PC-9 (cell line): Measurements from ENCODE around the gene MYL2. TPM values are rescaled to one million over a fixed set of nuclear protein-coding genes. Genes with fewer than 3 reads are reported as not detected.

Source experiments
- BruUV-seq: library from RNA; stranded (reverse); fragments of 400-500 nt; replicated peaks from 2 replicates; lab custom pipeline; 2021; lab: Mats Ljungman, UMichigan
- CTCF ChIA-PET: fragments of 300-600 bp; sonication (Branson Sonifier 250); formaldehyde crosslinking; loops from one replicate; lab custom pipeline; 2022; ENCODE audit warnings: antibody characterized with exemption; lab: Charles Lee
- POLR2A ChIA-PET: fragments of 300-600 bp; sonication (Branson Sonifier 250); formaldehyde crosslinking; loops from one replicate; lab custom pipeline; 2022; ENCODE audit warnings: antibody characterized with exemption; ENCODE audit not compliant: unreplicated experiment; lab: Charles Lee
- DNase-seq, 2 experiments: peaks; one replicate each; pipeline versions ENCODE4 v3.0.0 to v3.0.0-alpha.2; 2015 to 2022; ENCODE audit warnings: mixed read lengths in 1 of 2
- H2AFZ ChIP-seq: fragments of 200-600 bp; sonication (generic); 2 replicates; pipeline ENCODE4 v1.8.1; 2017; ENCODE audit warnings: antibody characterized with exemption
- H3F3A ChIP-seq: fragments of 200-600 bp; sonication (generic); 2 replicates; pipeline ENCODE4 v1.8.1; 2017; ENCODE audit warnings: antibody characterized with exemption, mild to moderate bottlenecking, low read depth; ENCODE audit not compliant: insufficient read depth
- H3K27ac ChIP-seq: fragments of 200-600 bp; sonication (generic); 2 replicates; pipeline ENCODE4 v1.6.1; 2016; ENCODE audit warnings: mixed run types
- H3K27me3 ChIP-seq: fragments of 200-600 bp; sonication (generic); 2 replicates; pipeline ENCODE4 v1.6.1; 2016; ENCODE audit warnings: low read depth, mixed run types; ENCODE audit not compliant: insufficient read depth
- H3K36me3 ChIP-seq: fragments of 200-600 bp; sonication (generic); 2 replicates; pipeline ENCODE4 v1.6.1; 2016; ENCODE audit warnings: low read depth, mixed run types
- H3K4me1 ChIP-seq: fragments of 200-600 bp; sonication (generic); replicated peaks from 2 replicates; pipeline ENCODE4 v1.6.1; 2016; ENCODE audit warnings: mixed run types; ENCODE audit not compliant: insufficient read depth
- H3K4me2 ChIP-seq: fragments of 200-600 bp; sonication (generic); 2 replicates; pipeline ENCODE4 v1.6.1; 2017; ENCODE audit warnings: mixed run types
- H3K4me3 ChIP-seq: fragments of 200-600 bp; sonication (generic); 2 replicates; pipeline ENCODE4 v1.6.1; 2016; ENCODE audit warnings: mixed run types
- H3K79me2 ChIP-seq: fragments of 200-600 bp; sonication (generic); 2 replicates; pipeline ENCODE4 v1.6.1; 2017; ENCODE audit warnings: low read depth, mixed run types
- H3K9me2 ChIP-seq: fragments of 200-600 bp; sonication (generic); 2 replicates; pipeline ENCODE4 v1.8.1; 2017; ENCODE audit warnings: mild to moderate bottlenecking; ENCODE audit not compliant: insufficient read depth
- H3K9me3 ChIP-seq: fragments of 200-600 bp; sonication (generic); 2 replicates; pipeline ENCODE4 v1.8.1; 2016; ENCODE audit warnings: low read depth; ENCODE audit not compliant: insufficient read depth
- H4K20me1 ChIP-seq: fragments of 200-600 bp; sonication (generic); 2 replicates; pipeline ENCODE4 v1.8.1; 2017; ENCODE audit not compliant: insufficient read depth
- CTCF ChIP-seq: fragments of 200-600 bp; sonication (generic); conservative IDR thresholded peaks from 2 replicates; pipeline ENCODE4 v1.6.1; 2017; ENCODE audit warnings: mixed run types, antibody characterized with exemption, mild to moderate bottlenecking, moderate library complexity
- EZH2 ChIP-seq: fragments of 200-600 bp; sonication (generic); IDR thresholded peaks from 2 replicates; pipeline ENCODE4 v1.8.0; 2017; ENCODE audit warnings: antibody characterized with exemption, low read depth
- intact Hi-C: fragments of 100-400 bp; cut with micrococcal nuclease; formaldehyde crosslinking; loops from one replicate; pipeline ENCODE4 v1.10.0; 2022; ENCODE audit not compliant: unreplicated experiment
- total RNA-seq: library from RNA; stranded (reverse); gene quantifications from 2 replicates; pipeline ENCODE4 v1.2.3, GENCODE V29; 2021

The MYL2 gene
- total RNA-seq, 1 experiment from 2014 or later = not detected

GRCh38 chr12:110872100-110872499 is 48.3 kb downstream of the MYL2 start:
- no peak overlapping the region for H3K27ac ChIP-seq
- no peaks in the 10 kb centered on the region for H3K79me2 ChIP-seq
- 0 out of 2 replicates have a peak, but pooled peaks cover 2% of the 10 kb centered on the region for H3K9me3 ChIP-seq
- H3K27me3 ChIP-seq = peaks cover 38% of the 10 kb centered on the region
- no peaks in the 10 kb centered on the region for H3K4me1 ChIP-seq
- H3K9me2 ChIP-seq = no peaks in the 10 kb centered on the region
- no peaks in the 10 kb centered on the region for H3F3A ChIP-seq
- no peak overlapping the region for H2AFZ ChIP-seq
- POLR2A ChIA-PET = no interaction called here
- intact Hi-C loops = no loop called here
- TF ChIP-seq CTCF (no peak), EZH2 (no peak)
- BruUV-seq = no TSS peak
- no peaks in the 10 kb centered on the region for H3K36me3 ChIP-seq
- H3K4me2 ChIP-seq = no peak overlapping the region
- no peaks in the 10 kb centered on the region for H4K20me1 ChIP-seq
- no peak overlapping the region for H3K4me3 ChIP-seq
- DNase-seq = no peak
- CTCF ChIA-PET = no interaction called here

DNA sequence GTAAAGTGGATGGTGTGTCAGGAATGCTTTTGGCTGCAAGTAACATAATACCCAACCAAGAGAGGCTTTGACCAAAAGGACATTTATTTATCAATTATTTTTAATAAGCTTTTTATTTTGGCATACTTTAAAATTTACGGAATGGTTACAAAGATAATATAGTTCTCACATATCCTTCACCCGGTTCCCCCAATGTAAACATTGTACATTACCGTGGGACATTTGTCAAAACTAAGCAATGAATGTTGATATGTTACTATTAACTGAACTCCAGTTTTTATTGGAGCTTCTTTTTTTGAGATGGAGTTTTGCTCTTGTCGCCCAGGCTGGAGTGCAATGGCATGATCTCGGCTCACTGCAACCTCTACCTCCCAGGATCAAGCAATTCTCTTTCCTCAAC is 50.6 kb downstream of the MYL2 start:
- Histone ChIP-seq H3K27me3 (peaks cover 39% of the 10 kb centered on the region), H3K4me3 (no peak overlapping the region), H3K4me2 (no peak overlapping the region), H2AFZ (no peak overlapping the region), H3K27ac (no peak overlapping the region), H3K79me2 (no peaks in the 10 kb centered on the region), H3F3A (no peaks in the 10 kb centered on the region), H3K36me3 (no peaks in the 10 kb centered on the region), H3K9me3 (0 out of 2 replicates have a peak, but pooled peaks cover 2% of the 10 kb centered on the region), H3K4me1 (no peaks in the 10 kb centered on the region), H4K20me1 (no peaks in the 10 kb centered on the region), H3K9me2 (no peaks in the 10 kb centered on the region)
- TF ChIP-seq EZH2 (no peak), CTCF (no peak)
- DNase-seq = no peak
- ChIA-PET POLR2A (interaction anchor here (0.6 kb wide), 1 partner anchor 383 kb away, joined by 5 read pairs; no protein-coding TSS in a partner anchor), CTCF (no interaction called here)
- intact Hi-C loops = no loop called here
- BruUV-seq = no TSS peak

DNA sequence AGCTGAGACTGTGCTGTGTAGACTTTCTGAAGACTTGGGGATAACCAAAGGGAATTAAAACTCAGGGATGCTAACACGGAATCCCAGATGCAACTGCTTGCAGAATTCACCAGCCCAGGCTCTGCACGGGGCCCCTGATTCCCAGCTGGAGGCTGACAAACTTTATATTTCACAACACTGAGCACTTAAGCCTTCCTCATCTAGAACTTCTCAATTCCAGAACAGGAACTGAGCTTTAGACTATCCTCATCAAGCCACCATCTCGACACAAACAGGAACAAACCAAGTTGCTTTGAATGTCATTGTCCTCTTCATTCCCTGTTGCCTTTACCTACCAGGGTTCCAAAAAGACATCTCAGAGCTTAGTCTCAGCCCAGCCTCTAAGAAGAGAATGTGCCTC is 51.4 kb downstream of the MYL2 start:
- Histone ChIP-seq H3K9me3 (0 out of 2 replicates have a peak, but pooled peaks cover 2% of the 10 kb centered on the region), H3K4me3 (no peak overlapping the region), H3K36me3 (no peaks in the 10 kb centered on the region), H3K9me2 (no peaks in the 10 kb centered on the region), H3F3A (no peaks in the 10 kb centered on the region), H3K4me2 (no peak overlapping the region), H4K20me1 (no peaks in the 10 kb centered on the region), H3K27me3 (peaks cover 31% of the 10 kb centered on the region), H3K79me2 (no peaks in the 10 kb centered on the region), H3K27ac (no peak overlapping the region), H3K4me1 (no peaks in the 10 kb centered on the region), H2AFZ (no peak overlapping the region)
- intact Hi-C loops = no loop called here
- TF ChIP-seq EZH2 (no peak), CTCF (no peak)
- ChIA-PET CTCF (no interaction called here), POLR2A (no interaction called here)
- no peak for DNase-seq
- no TSS peak for BruUV-seq
